Breast epithelium (tissue), 3 donors: ENCODE results near the gene SDCBP2.

Experiments
- POLR2A ChIP-seq: fragments of 450-650 bp; IDR thresholded peaks from one replicate; pipeline ENCODE4 v1.6.1; 2016; ENCODE audit warnings: antibody characterized with exemption, mild to moderate bottlenecking, moderate library complexity
- POLR2AphosphoS5 ChIP-seq, 3 donors: sonication (generic); formaldehyde crosslinking; IDR thresholded peaks; one replicate each; pipeline ENCODE4 v1.6.1; 2017; ENCODE audit warnings: antibody characterized with exemption in 3 of 3
- TF ChIP-seq, protein P1 (sequence below), 3 donors: fragments of 450-650 bp; IDR thresholded peaks; one replicate each; pipeline ENCODE4 v1.5.1; 2016 to 2017; ENCODE audit warnings: antibody characterized with exemption in 3 of 3, mild to moderate bottlenecking in 3 of 3, moderate library complexity in 3 of 3

DNA sequence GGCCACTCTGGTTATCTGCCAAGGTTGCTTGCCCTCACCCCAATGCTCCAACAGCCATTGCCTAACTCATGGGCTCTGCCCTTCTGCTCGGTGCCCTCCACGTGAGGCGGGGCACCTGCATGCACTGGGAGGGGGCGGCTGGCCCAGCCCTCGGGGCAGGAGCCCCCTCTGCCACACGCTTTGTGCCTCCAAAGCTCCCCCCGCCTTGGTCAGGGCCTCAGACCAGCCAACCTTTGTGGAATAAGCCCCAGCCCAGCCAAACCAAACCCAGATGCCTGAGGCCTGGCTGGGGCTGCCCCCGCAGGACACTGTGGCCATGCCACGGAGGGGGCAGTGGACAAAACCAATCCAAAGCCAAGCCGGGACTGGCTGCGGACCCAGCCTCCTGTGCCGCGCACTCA is 21.4 kb downstream of the SDCBP2 start:
- TF ChIP-seq, protein P1, sequence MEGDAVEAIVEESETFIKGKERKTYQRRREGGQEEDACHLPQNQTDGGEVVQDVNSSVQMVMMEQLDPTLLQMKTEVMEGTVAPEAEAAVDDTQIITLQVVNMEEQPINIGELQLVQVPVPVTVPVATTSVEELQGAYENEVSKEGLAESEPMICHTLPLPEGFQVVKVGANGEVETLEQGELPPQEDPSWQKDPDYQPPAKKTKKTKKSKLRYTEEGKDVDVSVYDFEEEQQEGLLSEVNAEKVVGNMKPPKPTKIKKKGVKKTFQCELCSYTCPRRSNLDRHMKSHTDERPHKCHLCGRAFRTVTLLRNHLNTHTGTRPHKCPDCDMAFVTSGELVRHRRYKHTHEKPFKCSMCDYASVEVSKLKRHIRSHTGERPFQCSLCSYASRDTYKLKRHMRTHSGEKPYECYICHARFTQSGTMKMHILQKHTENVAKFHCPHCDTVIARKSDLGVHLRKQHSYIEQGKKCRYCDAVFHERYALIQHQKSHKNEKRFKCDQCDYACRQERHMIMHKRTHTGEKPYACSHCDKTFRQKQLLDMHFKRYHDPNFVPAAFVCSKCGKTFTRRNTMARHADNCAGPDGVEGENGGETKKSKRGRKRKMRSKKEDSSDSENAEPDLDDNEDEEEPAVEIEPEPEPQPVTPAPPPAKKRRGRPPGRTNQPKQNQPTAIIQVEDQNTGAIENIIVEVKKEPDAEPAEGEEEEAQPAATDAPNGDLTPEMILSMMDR (IDR thresholded peaks at IDR 0.05) = no peak
- TF ChIP-seq POLR2AphosphoS5 (IDR thresholded peaks at IDR 0.05) (no peak), POLR2A (no peak)
